GM23338 (cell line): ENCODE data around the gene CDHR3. TPM values are rescaled to one million over a fixed set of nuclear protein-coding genes. Genes with fewer than 3 reads are reported as not detected.

Source experiments
- ATAC-seq: fragments of 200-7000 bp; cut with Tn5 transposase; 3 replicates; pipeline ENCODE4 v1.9.1; 2020
- DNase-seq: peaks from one replicate; pipeline ENCODE4 v3.0.0-alpha.2; 2015; ENCODE audit warnings: low spot score
- H2AFZ ChIP-seq: fragments of 200-600 bp; sonication (generic); 2 replicates; pipeline ENCODE4 v1.8.0; 2016; ENCODE audit warnings: antibody characterized with exemption, mild to moderate bottlenecking, moderate library complexity
- H3F3A ChIP-seq: fragments of 200-600 bp; sonication (generic); replicated peaks from 2 replicates; pipeline ENCODE4 v1.8.0; 2017; ENCODE audit warnings: antibody characterized with exemption, mixed run types, low read depth
- H3K27ac ChIP-seq: fragments of 200-600 bp; sonication (generic); 2 replicates; pipeline ENCODE4 v1.6.1; 2016; ENCODE audit warnings: low read depth
- H3K27me3 ChIP-seq: fragments of 200-600 bp; sonication (generic); 2 replicates; pipeline ENCODE4 v1.8.0; 2016; ENCODE audit warnings: mild to moderate bottlenecking, mixed run types, moderate library complexity; ENCODE audit not compliant: insufficient read depth
- H3K36me3 ChIP-seq: fragments of 200-600 bp; sonication (generic); 2 replicates; pipeline ENCODE4 v1.8.0; 2016; ENCODE audit warnings: mild to moderate bottlenecking; ENCODE audit not compliant: insufficient read depth
- H3K4me1 ChIP-seq: fragments of 200-600 bp; sonication (generic); 2 replicates; pipeline ENCODE4 v1.8.0; 2016; ENCODE audit warnings: mild to moderate bottlenecking, moderate library complexity; ENCODE audit not compliant: insufficient read depth
- H3K4me2 ChIP-seq: fragments of 200-600 bp; sonication (generic); 2 replicates; pipeline ENCODE4 v1.7.1; 2017; ENCODE audit warnings: mixed run types
- H3K4me3 ChIP-seq: fragments of 200-600 bp; sonication (generic); 2 replicates; pipeline ENCODE4 v1.6.1; 2016; ENCODE audit warnings: mixed run types
- H3K79me2 ChIP-seq: fragments of 200-600 bp; sonication (generic); replicated peaks from 2 replicates; pipeline ENCODE4 v1.8.0; 2017; ENCODE audit warnings: mild to moderate bottlenecking; ENCODE audit not compliant: insufficient read depth
- H3K9me2 ChIP-seq: fragments of 200-600 bp; sonication (generic); 2 replicates; pipeline ENCODE4 v1.8.0; 2017; ENCODE audit not compliant: insufficient read depth
- H4K20me1 ChIP-seq: fragments of 200-600 bp; sonication (generic); replicated peaks from 2 replicates; pipeline ENCODE4 v1.8.0; 2017; ENCODE audit warnings: mild to moderate bottlenecking; ENCODE audit not compliant: insufficient read depth
- H3K27ac Mint-ChIP-seq: 2 replicates; pipeline ENCODE4 v1.8.0; 2020; ENCODE audit warnings: inconsistent platforms, mild to moderate bottlenecking, moderate library complexity, mixed read lengths
- H3K27me3 Mint-ChIP-seq: 3 replicates; pipeline ENCODE4 v1.8.0; 2022; ENCODE audit warnings: low read depth, mild to moderate bottlenecking, moderate library complexity, mixed read lengths, inconsistent platforms; ENCODE audit not compliant: insufficient read depth, poor library complexity
- H3K36me3 Mint-ChIP-seq: 3 replicates; pipeline ENCODE4 v1.8.0; 2021; ENCODE audit warnings: low read depth, mild to moderate bottlenecking, inconsistent platforms, moderate library complexity, mixed read lengths
- H3K4me1 Mint-ChIP-seq: 3 replicates; pipeline ENCODE4 v1.8.0; 2020; ENCODE audit warnings: mild to moderate bottlenecking, inconsistent platforms, mixed read lengths
- H3K4me3 Mint-ChIP-seq: 3 replicates; pipeline ENCODE4 v1.8.0; 2021; ENCODE audit warnings: moderate library complexity, mild to moderate bottlenecking, inconsistent platforms, mixed read lengths
- H3K9me3 Mint-ChIP-seq: 3 replicates; pipeline ENCODE4 v1.8.0; 2020; ENCODE audit warnings: moderate library complexity, mild to moderate bottlenecking, inconsistent platforms, mixed read lengths
- CREB1 ChIP-seq: fragments of 250-450 bp; sonication (Bioruptor Pico); IDR thresholded peaks from 2 replicates; pipeline ENCODE4 v1.5.0; 2020; ENCODE audit warnings: low read depth, mild to moderate bottlenecking, moderate library complexity
- EZH2 ChIP-seq: fragments of 200-600 bp; sonication (generic); IDR thresholded peaks from one replicate; pipeline ENCODE4 v1.8.0; 2017; ENCODE audit warnings: antibody characterized with exemption, mild to moderate bottlenecking, low read depth; ENCODE audit not compliant: unreplicated experiment
- EZH2phosphoT487 ChIP-seq: fragments of 200-600 bp; sonication (generic); IDR thresholded peaks from one replicate; pipeline ENCODE4 v1.8.1; 2018; ENCODE audit warnings: antibody characterized with exemption; ENCODE audit not compliant: unreplicated experiment
- JUNB ChIP-seq: IDR thresholded peaks from one replicate; pipeline ENCODE4 v1.6.1; 2016; ENCODE audit warnings: antibody characterized with exemption; ENCODE audit not compliant: unreplicated experiment
- NANOG ChIP-seq: IDR thresholded peaks from 2 replicates; pipeline ENCODE4 v1.6.1; 2016; ENCODE audit warnings: antibody characterized with exemption, borderline replicate concordance
- POLR2AphosphoS5 ChIP-seq: IDR thresholded peaks from 2 replicates; pipeline ENCODE4 v1.6.1; 2016; ENCODE audit warnings: antibody characterized with exemption, low read depth
- STAT1 ChIP-seq: IDR thresholded peaks from one replicate; pipeline ENCODE4 v1.6.1; 2016; ENCODE audit warnings: antibody characterized with exemption; ENCODE audit not compliant: unreplicated experiment
- ZNF114 ChIP-seq: fragments of 250-450 bp; sonication (Bioruptor Pico); IDR thresholded peaks from 2 replicates; pipeline ENCODE4 v1.5.0; 2020; ENCODE audit warnings: mild to moderate bottlenecking, moderate library complexity
- ZNF331 ChIP-seq: fragments of 250-450 bp; sonication (Bioruptor Pico); IDR thresholded peaks from 2 replicates; pipeline ENCODE4 v1.5.0; 2020; ENCODE audit warnings: low read depth, mild to moderate bottlenecking, moderate library complexity
- polyA plus RNA-seq: library from polyadenylated mRNA; unstranded; fragments of >200 nt; fragmentation: Nextera tagmentation; extraction: Ambion mirVana; gene quantifications from 2 replicates; pipeline ENCODE4 v1.2.1, GENCODE V29; 2016
- total RNA-seq: library from RNA; depleted of rRNA; stranded (reverse); fragments of >200 nt; shearing (Covaris generic); gene quantifications from 2 replicates; pipeline ENCODE4 v1.2.3, GENCODE V29; 2014
- TF ChIP-seq, protein P1 (sequence below): IDR thresholded peaks from one replicate; pipeline ENCODE4 v1.6.1; 2018; ENCODE audit warnings: antibody characterized with exemption; ENCODE audit not compliant: unreplicated experiment
- TF ChIP-seq, protein P2 (sequence below), 2 experiments: fragments of 200-600 bp in 1 of 2; sonication (generic) in 1 of 2; conservative IDR thresholded peaks; 2 replicates each; pipeline versions ENCODE4 v1.5.1 to v1.6.1; 2016 to 2017; ENCODE audit warnings: antibody characterized with exemption in 2 of 2, low read depth in 2 of 2, mild to moderate bottlenecking in 2 of 2, moderate library complexity in 1 of 2
- TF ChIP-seq, protein P3 (sequence below): fragments of 250-450 bp; sonication (Bioruptor Pico); IDR thresholded peaks from 2 replicates; pipeline ENCODE4 v1.5.0; 2020; ENCODE audit warnings: mild to moderate bottlenecking, moderate library complexity
- TF ChIP-seq, protein P4 (sequence below): IDR thresholded peaks from 2 replicates; pipeline ENCODE4 v1.6.1; 2016; ENCODE audit warnings: antibody characterized with exemption

Gene CDHR3
- total and polyA plus RNA-seq, 2 experiments from 2014 or later, result 5.1 to 12.2 TPM

DNA sequence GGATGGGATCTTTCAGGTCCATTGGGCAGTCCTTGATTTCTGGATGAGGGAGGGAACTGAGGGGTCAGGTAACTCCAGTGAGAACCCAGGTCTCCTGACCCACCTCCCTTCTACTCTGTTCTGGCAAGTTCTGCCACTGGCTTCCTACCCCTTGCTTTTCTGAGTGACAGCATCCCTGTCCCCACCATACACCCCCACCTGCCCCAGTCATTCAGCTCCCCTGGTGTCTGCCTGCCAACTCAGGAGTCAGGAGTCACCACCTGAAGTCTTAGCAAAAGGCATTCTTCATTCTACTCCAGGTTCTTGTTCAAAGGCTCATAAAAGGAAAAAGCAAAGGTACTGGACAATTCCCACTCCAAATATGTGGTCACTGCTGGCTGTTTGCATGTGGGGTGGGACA lies 26.6 kb downstream of the CDHR3 start:
- H3K9me3 Mint-ChIP-seq, result no peaks in the 10 kb centered on the region
- 0 out of 2 replicates have a peak, but pooled peaks cover 2% of the 10 kb centered on the region for H3K9me2 ChIP-seq
- peaks cover 74% of the 10 kb centered on the region for H3K4me1 Mint-ChIP-seq
- H3K27me3 Mint-ChIP-seq, result peaks cover 13% of the 10 kb centered on the region
- H3K4me3 ChIP-seq, result no peak overlapping the region
- H3F3A ChIP-seq, result peaks cover 14% of the 10 kb centered on the region
- H3K4me2 ChIP-seq, result peak overlapping the region; percentile 31
- no peaks in the 10 kb centered on the region for H3K36me3 Mint-ChIP-seq
- no peak overlapping the region for H3K4me3 Mint-ChIP-seq
- H3K27me3 ChIP-seq, result no peaks in the 10 kb centered on the region
- peak overlapping the region; percentile 95 for H3K27ac Mint-ChIP-seq
- no peak overlapping the region for H2AFZ ChIP-seq
- H3K79me2 ChIP-seq, result no peaks in the 10 kb centered on the region
- H3K4me1 ChIP-seq, result peaks cover 73% of the 10 kb centered on the region
- no peak for ATAC-seq
- DNase-seq, result no peak
- no peaks in the 10 kb centered on the region for H3K36me3 ChIP-seq
- no peak overlapping the region; the same call in 1 of the 2 replicates for H3K27ac ChIP-seq
- no peak for TF ChIP-seq ZNF114
- no peak for TF ChIP-seq NANOG
- no peak for TF ChIP-seq JUNB
- TF ChIP-seq EZH2phosphoT487, result no peak
- TF ChIP-seq CREB1 (CRISPR knock-in tag), result no peak
- no peak for TF ChIP-seq POLR2AphosphoS5
- TF ChIP-seq, protein P1, sequence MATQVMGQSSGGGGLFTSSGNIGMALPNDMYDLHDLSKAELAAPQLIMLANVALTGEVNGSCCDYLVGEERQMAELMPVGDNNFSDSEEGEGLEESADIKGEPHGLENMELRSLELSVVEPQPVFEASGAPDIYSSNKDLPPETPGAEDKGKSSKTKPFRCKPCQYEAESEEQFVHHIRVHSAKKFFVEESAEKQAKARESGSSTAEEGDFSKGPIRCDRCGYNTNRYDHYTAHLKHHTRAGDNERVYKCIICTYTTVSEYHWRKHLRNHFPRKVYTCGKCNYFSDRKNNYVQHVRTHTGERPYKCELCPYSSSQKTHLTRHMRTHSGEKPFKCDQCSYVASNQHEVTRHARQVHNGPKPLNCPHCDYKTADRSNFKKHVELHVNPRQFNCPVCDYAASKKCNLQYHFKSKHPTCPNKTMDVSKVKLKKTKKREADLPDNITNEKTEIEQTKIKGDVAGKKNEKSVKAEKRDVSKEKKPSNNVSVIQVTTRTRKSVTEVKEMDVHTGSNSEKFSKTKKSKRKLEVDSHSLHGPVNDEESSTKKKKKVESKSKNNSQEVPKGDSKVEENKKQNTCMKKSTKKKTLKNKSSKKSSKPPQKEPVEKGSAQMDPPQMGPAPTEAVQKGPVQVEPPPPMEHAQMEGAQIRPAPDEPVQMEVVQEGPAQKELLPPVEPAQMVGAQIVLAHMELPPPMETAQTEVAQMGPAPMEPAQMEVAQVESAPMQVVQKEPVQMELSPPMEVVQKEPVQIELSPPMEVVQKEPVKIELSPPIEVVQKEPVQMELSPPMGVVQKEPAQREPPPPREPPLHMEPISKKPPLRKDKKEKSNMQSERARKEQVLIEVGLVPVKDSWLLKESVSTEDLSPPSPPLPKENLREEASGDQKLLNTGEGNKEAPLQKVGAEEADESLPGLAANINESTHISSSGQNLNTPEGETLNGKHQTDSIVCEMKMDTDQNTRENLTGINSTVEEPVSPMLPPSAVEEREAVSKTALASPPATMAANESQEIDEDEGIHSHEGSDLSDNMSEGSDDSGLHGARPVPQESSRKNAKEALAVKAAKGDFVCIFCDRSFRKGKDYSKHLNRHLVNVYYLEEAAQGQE, result no peak
- TF ChIP-seq, protein P2, sequence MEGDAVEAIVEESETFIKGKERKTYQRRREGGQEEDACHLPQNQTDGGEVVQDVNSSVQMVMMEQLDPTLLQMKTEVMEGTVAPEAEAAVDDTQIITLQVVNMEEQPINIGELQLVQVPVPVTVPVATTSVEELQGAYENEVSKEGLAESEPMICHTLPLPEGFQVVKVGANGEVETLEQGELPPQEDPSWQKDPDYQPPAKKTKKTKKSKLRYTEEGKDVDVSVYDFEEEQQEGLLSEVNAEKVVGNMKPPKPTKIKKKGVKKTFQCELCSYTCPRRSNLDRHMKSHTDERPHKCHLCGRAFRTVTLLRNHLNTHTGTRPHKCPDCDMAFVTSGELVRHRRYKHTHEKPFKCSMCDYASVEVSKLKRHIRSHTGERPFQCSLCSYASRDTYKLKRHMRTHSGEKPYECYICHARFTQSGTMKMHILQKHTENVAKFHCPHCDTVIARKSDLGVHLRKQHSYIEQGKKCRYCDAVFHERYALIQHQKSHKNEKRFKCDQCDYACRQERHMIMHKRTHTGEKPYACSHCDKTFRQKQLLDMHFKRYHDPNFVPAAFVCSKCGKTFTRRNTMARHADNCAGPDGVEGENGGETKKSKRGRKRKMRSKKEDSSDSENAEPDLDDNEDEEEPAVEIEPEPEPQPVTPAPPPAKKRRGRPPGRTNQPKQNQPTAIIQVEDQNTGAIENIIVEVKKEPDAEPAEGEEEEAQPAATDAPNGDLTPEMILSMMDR (conservative IDR thresholded peaks at IDR 0.05; ENCODE audit: low read depth in 2 of 2), result no peak
- TF ChIP-seq ZNF331, result no peak
- TF ChIP-seq EZH2, result no peak
- TF ChIP-seq STAT1, result no peak
- TF ChIP-seq, protein P3, sequence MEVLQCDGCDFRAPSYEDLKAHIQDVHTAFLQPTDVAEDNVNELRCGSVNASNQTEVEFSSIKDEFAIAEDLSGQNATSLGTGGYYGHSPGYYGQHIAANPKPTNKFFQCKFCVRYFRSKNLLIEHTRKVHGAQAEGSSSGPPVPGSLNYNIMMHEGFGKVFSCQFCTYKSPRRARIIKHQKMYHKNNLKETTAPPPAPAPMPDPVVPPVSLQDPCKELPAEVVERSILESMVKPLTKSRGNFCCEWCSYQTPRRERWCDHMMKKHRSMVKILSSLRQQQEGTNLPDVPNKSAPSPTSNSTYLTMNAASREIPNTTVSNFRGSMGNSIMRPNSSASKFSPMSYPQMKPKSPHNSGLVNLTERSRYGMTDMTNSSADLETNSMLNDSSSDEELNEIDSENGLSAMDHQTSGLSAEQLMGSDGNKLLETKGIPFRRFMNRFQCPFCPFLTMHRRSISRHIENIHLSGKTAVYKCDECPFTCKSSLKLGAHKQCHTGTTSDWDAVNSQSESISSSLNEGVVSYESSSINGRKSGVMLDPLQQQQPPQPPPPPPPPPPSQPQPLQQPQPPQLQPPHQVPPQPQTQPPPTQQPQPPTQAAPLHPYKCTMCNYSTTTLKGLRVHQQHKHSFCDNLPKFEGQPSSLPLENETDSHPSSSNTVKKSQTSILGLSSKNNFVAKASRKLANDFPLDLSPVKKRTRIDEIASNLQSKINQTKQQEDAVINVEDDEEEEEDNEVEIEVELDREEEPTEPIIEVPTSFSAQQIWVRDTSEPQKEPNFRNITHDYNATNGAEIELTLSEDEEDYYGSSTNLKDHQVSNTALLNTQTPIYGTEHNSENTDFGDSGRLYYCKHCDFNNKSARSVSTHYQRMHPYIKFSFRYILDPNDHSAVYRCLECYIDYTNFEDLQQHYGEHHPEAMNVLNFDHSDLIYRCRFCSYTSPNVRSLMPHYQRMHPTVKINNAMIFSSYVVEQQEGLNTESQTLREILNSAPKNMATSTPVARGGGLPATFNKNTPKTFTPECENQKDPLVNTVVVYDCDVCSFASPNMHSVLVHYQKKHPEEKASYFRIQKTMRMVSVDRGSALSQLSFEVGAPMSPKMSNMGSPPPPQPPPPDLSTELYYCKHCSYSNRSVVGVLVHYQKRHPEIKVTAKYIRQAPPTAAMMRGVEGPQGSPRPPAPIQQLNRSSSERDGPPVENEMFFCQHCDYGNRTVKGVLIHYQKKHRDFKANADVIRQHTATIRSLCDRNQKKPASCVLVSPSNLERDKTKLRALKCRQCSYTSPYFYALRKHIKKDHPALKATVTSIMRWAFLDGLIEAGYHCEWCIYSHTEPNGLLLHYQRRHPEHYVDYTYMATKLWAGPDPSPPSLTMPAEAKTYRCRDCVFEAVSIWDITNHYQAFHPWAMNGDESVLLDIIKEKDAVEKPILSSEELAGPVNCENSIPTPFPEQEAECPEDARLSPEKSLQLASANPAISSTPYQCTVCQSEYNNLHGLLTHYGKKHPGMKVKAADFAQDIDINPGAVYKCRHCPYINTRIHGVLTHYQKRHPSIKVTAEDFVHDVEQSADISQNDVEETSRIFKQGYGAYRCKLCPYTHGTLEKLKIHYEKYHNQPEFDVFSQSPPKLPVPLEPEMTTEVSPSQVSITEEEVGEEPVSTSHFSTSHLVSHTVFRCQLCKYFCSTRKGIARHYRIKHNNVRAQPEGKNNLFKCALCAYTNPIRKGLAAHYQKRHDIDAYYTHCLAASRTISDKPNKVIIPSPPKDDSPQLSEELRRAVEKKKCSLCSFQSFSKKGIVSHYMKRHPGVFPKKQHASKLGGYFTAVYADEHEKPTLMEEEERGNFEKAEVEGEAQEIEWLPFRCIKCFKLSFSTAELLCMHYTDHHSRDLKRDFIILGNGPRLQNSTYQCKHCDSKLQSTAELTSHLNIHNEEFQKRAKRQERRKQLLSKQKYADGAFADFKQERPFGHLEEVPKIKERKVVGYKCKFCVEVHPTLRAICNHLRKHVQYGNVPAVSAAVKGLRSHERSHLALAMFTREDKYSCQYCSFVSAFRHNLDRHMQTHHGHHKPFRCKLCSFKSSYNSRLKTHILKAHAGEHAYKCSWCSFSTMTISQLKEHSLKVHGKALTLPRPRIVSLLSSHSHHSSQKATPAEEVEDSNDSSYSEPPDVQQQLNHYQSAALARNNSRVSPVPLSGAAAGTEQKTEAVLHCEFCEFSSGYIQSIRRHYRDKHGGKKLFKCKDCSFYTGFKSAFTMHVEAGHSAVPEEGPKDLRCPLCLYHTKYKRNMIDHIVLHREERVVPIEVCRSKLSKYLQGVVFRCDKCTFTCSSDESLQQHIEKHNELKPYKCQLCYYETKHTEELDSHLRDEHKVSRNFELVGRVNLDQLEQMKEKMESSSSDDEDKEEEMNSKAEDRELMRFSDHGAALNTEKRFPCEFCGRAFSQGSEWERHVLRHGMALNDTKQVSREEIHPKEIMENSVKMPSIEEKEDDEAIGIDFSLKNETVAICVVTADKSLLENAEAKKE (CRISPR knock-in tag), result no peak
- TF ChIP-seq, protein P4, sequence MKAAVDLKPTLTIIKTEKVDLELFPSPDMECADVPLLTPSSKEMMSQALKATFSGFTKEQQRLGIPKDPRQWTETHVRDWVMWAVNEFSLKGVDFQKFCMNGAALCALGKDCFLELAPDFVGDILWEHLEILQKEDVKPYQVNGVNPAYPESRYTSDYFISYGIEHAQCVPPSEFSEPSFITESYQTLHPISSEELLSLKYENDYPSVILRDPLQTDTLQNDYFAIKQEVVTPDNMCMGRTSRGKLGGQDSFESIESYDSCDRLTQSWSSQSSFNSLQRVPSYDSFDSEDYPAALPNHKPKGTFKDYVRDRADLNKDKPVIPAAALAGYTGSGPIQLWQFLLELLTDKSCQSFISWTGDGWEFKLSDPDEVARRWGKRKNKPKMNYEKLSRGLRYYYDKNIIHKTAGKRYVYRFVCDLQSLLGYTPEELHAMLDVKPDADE, result no peak
- no peaks in the 10 kb centered on the region for H4K20me1 ChIP-seq
